BJ (cell line): ENCODE data around the gene PPM1F. TPM values are rescaled to one million over a fixed set of nuclear protein-coding genes. Genes with fewer than 3 reads are reported as not detected.
"Not testable (repeated sequence)": the region's sequence is repeated elsewhere in the genome, so short reads cannot be mapped to it uniquely, and the experiment has no call there.

Experiments
- CTCF ChIA-PET: fragments of 350-600 bp; formaldehyde crosslinking; extraction: SDS; loops from one replicate; lab custom pipeline; 2021; ENCODE audit warnings: antibody characterized with exemption, inconsistent platforms; lab: Yijun Ruan, JAX
- POLR2A ChIA-PET: fragments of 300-600 bp; sonication (Branson Sonifier 250); formaldehyde crosslinking; extraction: SDS; loops from one replicate; lab custom pipeline; 2021; ENCODE audit warnings: antibody characterized with exemption; lab: Charles Lee
- DNase-seq: peaks from one replicate; pipeline ENCODE4 v3.0.0-alpha.2; 2011; ENCODE audit warnings: low read depth
- H3K27me3 ChIP-seq: 2 replicates; pipeline ENCODE4 v1.6.0; 2011; ENCODE audit warnings: low read length; ENCODE audit not compliant: control insufficient read depth, insufficient read depth
- H3K36me3 ChIP-seq: 2 replicates; pipeline ENCODE4 v1.5.1; 2011; ENCODE audit warnings: low read length; ENCODE audit not compliant: control insufficient read depth, insufficient read depth
- H3K4me3 ChIP-seq: 2 replicates; pipeline ENCODE4 v1.5.1; 2011; ENCODE audit warnings: low read depth, mild to moderate bottlenecking, control low read depth, low read length
- CTCF ChIP-seq: IDR thresholded peaks from 2 replicates; pipeline ENCODE4 v1.5.1; 2011; ENCODE audit warnings: low read depth, mild to moderate bottlenecking, control low read depth, inconsistent platforms, low read length, moderate library complexity; ENCODE audit not compliant: insufficient read depth
- polyA plus RNA-seq: library from polyadenylated mRNA; depleted of rRNA; stranded (reverse); fragments of >200 nt; gene quantifications from 2 replicates; pipeline ENCODE4 v1.2.3, GENCODE V29; 2011

The PPM1F gene
- polyA plus RNA-seq, 1 experiment: 25.3 TPM

GRCh38 chr22:21916309-21916918, 36.2 kb downstream of the PPM1F start:
- POLR2A ChIA-PET: no interaction called here

GRCh38 chr22:21915624-21916308, 36.9 kb downstream of the PPM1F start:
- no peaks in the 10 kb centered on the region; the same call in 1 of the 2 replicates for H3K36me3 ChIP-seq
- no peak overlapping the region for H3K4me3 ChIP-seq
- ChIA-PET POLR2A (no interaction called here), CTCF (interaction anchor here (3.7 kb wide), 1 partner anchor 22 kb away, joined by 18 read pairs; no protein-coding TSS in a partner anchor)
- H3K27me3 ChIP-seq: no peaks in the 10 kb centered on the region
- no peak for DNase-seq
- TF ChIP-seq CTCF: no peak

More at GRCh38 chr22:21916309-21916918, 36.2 kb downstream of the PPM1F start:
- Histone ChIP-seq H3K36me3 (no peaks in the 10 kb centered on the region; the same call in 1 of the 2 replicates), H3K4me3 (no peak overlapping the region), H3K27me3 (no peaks in the 10 kb centered on the region)
- DNase-seq: no peak
- CTCF ChIA-PET: interaction anchor here (3.7 kb wide), 1 partner anchor 21 kb away, joined by 18 read pairs; no protein-coding TSS in a partner anchor
- no peak for TF ChIP-seq CTCF

DNA sequence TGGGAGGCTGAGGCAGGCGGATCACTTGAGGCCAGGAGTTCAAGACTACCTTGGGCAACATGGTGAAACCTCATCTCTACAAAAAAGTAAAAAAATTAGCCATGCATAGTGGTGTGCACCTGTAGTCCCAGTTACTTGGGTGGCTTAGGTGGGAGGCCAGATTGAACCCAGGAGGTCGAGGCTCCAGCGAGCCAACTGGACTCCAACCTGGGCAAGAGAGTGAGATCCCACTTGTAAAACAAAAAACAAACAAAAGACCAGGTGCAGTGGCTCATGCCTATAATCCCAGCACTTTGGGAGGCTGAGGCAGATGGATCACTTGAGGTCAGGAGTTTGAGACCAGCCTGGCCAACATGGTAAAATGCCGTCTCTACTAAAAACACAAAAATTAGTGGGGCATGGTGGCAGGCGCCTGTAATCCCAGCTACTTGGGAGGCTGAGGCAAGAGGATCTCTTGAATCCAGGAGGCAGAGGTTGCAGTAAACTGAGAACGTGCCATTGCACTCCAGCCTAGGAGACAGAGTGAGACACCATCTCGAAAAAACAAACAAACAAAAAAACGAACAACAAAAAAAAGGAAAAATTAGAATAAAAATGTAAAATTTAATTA, 38.5 kb downstream of the PPM1F start:
- CTCF ChIA-PET: interaction anchor here (2.2 kb wide), 1 partner anchor 24 kb away, joined by 7 read pairs; no protein-coding TSS in a partner anchor
- H3K4me3 ChIP-seq, POLR2A ChIA-PET, H3K36me3 ChIP-seq, H3K27me3 ChIP-seq, DNase-seq: not testable (repeated sequence)

DNA sequence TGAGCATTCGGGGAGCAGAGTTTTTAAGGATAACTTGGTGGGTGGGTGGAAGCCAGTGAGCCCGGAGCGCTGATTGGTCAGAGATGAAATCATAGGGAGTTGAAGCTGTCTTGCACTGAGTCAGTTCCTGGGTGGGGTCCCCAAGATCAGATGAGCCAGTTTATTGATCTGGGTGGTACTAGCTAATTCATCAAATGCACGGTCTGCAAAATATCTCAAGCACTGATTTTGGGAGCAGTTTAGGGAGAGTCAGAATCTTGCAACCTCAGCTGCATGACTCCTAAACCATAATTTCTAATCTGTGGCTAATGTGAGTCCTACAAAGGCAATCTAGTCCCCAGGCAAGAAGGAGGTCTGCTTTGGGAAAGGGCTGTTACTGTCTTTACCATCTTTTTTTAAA, 42.3 kb downstream of the PPM1F start:
- H3K4me3 ChIP-seq, DNase-seq, POLR2A ChIA-PET, H3K36me3 ChIP-seq, H3K27me3 ChIP-seq: not testable (repeated sequence)
- CTCF ChIA-PET: interaction anchor here (0.9 to 1.2 kb wide), 2 partner anchors 14 to 21 kb away, joined by 3 to 4 read pairs; no protein-coding TSS in a partner anchor

GRCh38 chr22:21909871-21910270, 42.8 kb downstream of the PPM1F start:
- H3K36me3 ChIP-seq: no peaks in the 10 kb centered on the region
- POLR2A ChIA-PET: no interaction called here
- TF ChIP-seq CTCF: no peak
- no peak for DNase-seq
- no peaks in the 10 kb centered on the region for H3K27me3 ChIP-seq
- CTCF ChIA-PET: interaction anchor here (0.9 kb wide), 1 partner anchor 20 kb away, joined by 3 read pairs; no protein-coding TSS in a partner anchor
- H3K4me3 ChIP-seq: no peak overlapping the region
